Right renal pelvis (tissue), 4 donors: ENCODE data around the gene SPACA7. TPM values are rescaled to one million over a fixed set of nuclear protein-coding genes. Genes with fewer than 3 reads are reported as not detected.
A peak's percentile ranks its signal among the peaks of the same experiment; 100 is the strongest.

Experiments
- DNase-seq, 4 donors: peaks; one replicate each; pipeline ENCODE4 v3.0.0-alpha.2; 2013; ENCODE audit warnings: low read depth in 4 of 4, low spot score in 3 of 4, missing footprints in 1 of 4
- polyA plus RNA-seq, 4 donors: library from polyadenylated mRNA; unstranded; fragments of 120-200 nt; gene quantifications; one replicate each; pipeline ENCODE4 v1.2.1, GENCODE V29; 2013; ENCODE audit not compliant: insufficient read length in 4 of 4

Gene SPACA7
- polyA plus RNA-seq = not detected

- no peak for DNase-seq
These were observed at the start of gene SPACA7 for GRCh38 chr13:112376050-112376681. Gene SPACA7, plus strand, starts transcription at chr13:112376355. Its CDS starts 31 bp downstream, at chr13:112376386.

- no peak for DNase-seq
These were observed 49.3 kb upstream of the SPACA7 start for GRCh38 chr13:112326821-112327370.

GRCh38 chr13:112328936-112329335, 47.2 kb upstream of the SPACA7 start:
- no peak for DNase-seq

GRCh38 chr13:112329376-112329775, 46.8 kb upstream of the SPACA7 start:
- DNase-seq = no peak

GRCh38 chr13:112330066-112330465, 46.1 kb upstream of the SPACA7 start:
- DNase-seq = no peak

- DNase-seq = no peak
These were observed 45.4 kb upstream of the SPACA7 start for GRCh38 chr13:112330479-112331381.

GRCh38 chr13:112331675-112332074, 44.5 kb upstream of the SPACA7 start:
- no peak for DNase-seq

- DNase-seq = no peak
These were observed 43.4 kb upstream of the SPACA7 start for GRCh38 chr13:112332727-112333126.

- no peak for DNase-seq
These were observed 42.2 kb upstream of the SPACA7 start for GRCh38 chr13:112333756-112334543.

GRCh38 chr13:112335135-112335534, 41.0 kb upstream of the SPACA7 start:
- no peak for DNase-seq

GRCh38 chr13:112341446-112341845, 34.7 kb upstream of the SPACA7 start:
- DNase-seq = no peak

- no peak for DNase-seq
These were observed 34.0 kb upstream of the SPACA7 start for GRCh38 chr13:112341976-112342735.

GRCh38 chr13:112342841-112343361, 33.3 kb upstream of the SPACA7 start:
- DNase-seq = no peak

GRCh38 chr13:112343591-112343990, 32.6 kb upstream of the SPACA7 start:
- DNase-seq = no peak

- no peak for DNase-seq
These were observed 30.4 kb upstream of the SPACA7 start for GRCh38 chr13:112345826-112346172.

- DNase-seq = peak in 2 of 4 donors; percentile 15 to 27
These were observed 29.8 kb upstream of the SPACA7 start for GRCh38 chr13:112346173-112346898.

- DNase-seq = no peak
These were observed 29.3 kb upstream of the SPACA7 start for GRCh38 chr13:112346899-112347229.

- DNase-seq = no peak
These were observed 28.2 kb upstream of the SPACA7 start for GRCh38 chr13:112347986-112348385.

GRCh38 chr13:112348642-112349345, 27.4 kb upstream of the SPACA7 start:
- DNase-seq = no peak
